ENCODE data around the gene ODF4.
"Not testable (repeated sequence)": the region's sequence is repeated elsewhere in the genome, so short reads cannot be mapped to it uniquely, and the experiment has no call there.

Gene ODF4

DNA sequence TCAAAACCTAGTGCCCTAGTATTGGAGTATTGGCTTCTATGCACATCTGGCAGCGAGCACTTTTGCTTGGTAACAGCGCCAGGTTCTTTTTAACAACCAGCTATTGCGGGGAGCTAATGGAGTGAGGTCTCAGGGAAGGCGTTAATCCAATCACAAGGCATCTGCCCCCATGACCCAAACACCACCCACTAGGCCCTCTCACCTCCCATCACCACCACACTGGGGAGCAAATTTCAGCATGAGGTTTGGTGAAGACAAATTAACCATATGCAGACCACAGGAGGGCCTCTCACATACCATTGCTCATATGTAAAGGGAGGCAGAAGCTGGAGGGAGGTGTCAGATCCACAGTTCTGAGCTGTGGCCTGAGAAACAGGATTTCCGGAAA, 893 bp upstream of the ODF4 start:
- no peak for ATAC-seq
- TF ChIP-seq PPARA (CRISPR knock-in tag; IDR thresholded peaks at IDR 0.05; ENCODE audit: borderline replicate concordance) (no peak), ZNF70 (CRISPR knock-in tag; IDR thresholded peaks at IDR 0.05) (no peak), SNAI2 (CRISPR knock-in tag; IDR thresholded peaks at IDR 0.05) (no peak), OSR1 (CRISPR knock-in tag; IDR thresholded peaks at IDR 0.05) (no peak), ZNF8 (CRISPR knock-in tag; IDR thresholded peaks at IDR 0.05) (no peak), GLIS3 (CRISPR knock-in tag; IDR thresholded peaks at IDR 0.05) (no peak)

DNA sequence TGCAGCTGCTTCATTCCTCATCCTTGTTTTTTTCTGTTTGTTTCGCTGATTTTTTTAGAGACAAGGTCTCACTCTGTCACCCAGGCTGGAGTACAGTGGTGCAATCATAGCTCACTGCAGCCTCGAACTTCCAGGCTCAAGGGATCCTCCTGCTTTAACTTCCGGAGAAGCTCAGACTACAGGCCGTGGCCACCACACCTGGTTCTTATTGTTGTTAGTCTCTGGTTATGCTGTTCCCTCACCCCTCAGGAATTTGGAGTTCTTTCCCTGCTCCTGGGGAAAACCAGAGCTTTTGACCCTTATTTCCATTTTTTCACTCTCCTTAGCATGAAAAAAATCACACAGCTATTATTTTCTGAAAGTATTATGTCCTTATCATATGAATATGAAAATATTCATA, 1.8 kb downstream of the ODF4 start:
- ATAC-seq: peak; percentile 45; the same call in 1 of the 3 replicates
- no peak for TF ChIP-seq ESRRG (CRISPR knock-in tag; IDR thresholded peaks at IDR 0.05)
- TF ChIP-seq ZFP3 (CRISPR knock-in tag; IDR thresholded peaks at IDR 0.05): no peak
- TF ChIP-seq CSDC2 (CRISPR knock-in tag; IDR thresholded peaks at IDR 0.05): no peak
- no peak for TF ChIP-seq RARB (CRISPR knock-in tag; IDR thresholded peaks at IDR 0.05)
- TF ChIP-seq, protein P1, sequence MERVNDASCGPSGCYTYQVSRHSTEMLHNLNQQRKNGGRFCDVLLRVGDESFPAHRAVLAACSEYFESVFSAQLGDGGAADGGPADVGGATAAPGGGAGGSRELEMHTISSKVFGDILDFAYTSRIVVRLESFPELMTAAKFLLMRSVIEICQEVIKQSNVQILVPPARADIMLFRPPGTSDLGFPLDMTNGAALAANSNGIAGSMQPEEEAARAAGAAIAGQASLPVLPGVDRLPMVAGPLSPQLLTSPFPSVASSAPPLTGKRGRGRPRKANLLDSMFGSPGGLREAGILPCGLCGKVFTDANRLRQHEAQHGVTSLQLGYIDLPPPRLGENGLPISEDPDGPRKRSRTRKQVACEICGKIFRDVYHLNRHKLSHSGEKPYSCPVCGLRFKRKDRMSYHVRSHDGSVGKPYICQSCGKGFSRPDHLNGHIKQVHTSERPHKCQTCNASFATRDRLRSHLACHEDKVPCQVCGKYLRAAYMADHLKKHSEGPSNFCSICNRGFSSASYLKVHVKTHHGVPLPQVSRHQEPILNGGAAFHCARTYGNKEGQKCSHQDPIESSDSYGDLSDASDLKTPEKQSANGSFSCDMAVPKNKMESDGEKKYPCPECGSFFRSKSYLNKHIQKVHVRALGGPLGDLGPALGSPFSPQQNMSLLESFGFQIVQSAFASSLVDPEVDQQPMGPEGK (CRISPR knock-in tag; IDR thresholded peaks at IDR 0.05; ENCODE audit: borderline replicate concordance): no peak
- no peak for TF ChIP-seq GLIS3 (CRISPR knock-in tag; IDR thresholded peaks at IDR 0.05)

DNA sequence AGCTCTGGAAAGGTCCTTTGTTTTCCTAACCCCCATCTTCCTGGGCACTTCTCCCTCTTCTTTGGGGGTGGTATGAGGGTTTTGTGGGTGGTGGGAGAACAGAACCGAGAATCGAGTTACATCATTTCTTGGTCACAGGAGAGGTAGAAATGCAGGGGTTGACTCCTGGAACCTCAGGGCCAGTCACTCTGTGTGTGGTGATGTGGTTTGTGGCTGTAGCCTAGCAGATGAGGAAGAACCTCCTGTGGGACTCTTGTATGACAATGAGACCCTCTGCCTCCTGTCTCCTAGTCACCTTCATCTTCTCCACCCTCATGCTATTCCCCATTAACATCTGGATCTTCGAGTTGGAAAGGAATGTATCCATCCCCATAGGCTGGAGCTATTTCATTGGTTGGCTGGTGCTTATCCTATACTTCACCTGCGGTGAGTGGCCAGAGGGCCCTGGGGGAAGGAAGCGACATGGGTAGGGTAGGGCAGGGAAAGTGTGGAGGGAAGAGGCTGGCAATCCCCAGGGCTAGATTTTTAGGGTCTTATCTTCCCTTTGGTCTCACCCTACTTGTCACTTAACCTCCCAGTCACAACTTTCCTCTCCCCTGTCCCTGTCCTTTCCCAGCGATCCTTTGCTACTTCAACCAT, 5.5 kb downstream of the ODF4 start:
- ATAC-seq: no peak

DNA sequence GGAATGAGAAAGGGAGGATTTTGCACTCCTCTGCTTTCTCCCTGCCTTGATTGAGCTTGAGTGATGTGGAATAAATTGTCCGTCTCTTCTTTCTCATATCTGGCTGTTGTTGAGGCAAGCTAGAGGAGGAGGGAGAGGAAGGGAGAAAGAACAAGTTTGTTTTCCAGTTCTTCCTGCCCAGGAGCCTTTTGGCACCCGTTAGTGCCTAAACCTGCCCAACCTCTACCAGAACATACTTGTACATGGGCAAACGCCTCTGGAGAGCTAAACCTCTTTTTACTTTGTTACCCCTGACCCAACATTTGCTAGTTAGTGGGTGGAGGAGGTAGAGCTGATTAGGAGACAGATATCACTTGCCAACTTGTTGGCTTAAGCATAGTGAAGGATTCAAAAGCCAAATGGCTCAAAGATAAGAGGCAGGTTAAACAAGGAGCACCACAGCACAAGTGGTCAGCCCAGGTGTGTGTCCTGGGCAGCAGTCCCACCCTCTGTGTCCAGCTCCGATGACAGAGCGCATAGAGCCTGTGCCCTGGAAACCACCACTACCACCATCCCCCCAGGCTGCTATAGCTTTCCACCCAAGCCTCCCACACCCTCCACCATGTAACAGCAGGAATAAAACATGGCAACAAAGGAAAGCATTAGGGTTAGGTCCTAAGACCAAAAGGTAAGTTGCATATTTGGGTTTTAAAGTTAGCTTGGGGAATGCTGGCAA, 6.5 kb downstream of the ODF4 start:
- ATAC-seq: no peak

More for the DNA sequence above, 5.5 kb downstream of the ODF4 start:
- no peak for TF ChIP-seq ISL1 (CRISPR knock-in tag; IDR thresholded peaks at IDR 0.05)
- no peak for TF ChIP-seq BACH2 (CRISPR knock-in tag; IDR thresholded peaks at IDR 0.05; ENCODE audit: borderline replicate concordance)
- TF ChIP-seq ZNF565 (CRISPR knock-in tag; conservative IDR thresholded peaks at IDR 0.05; ENCODE audit: low read depth): no peak
- TF ChIP-seq, protein P2, sequence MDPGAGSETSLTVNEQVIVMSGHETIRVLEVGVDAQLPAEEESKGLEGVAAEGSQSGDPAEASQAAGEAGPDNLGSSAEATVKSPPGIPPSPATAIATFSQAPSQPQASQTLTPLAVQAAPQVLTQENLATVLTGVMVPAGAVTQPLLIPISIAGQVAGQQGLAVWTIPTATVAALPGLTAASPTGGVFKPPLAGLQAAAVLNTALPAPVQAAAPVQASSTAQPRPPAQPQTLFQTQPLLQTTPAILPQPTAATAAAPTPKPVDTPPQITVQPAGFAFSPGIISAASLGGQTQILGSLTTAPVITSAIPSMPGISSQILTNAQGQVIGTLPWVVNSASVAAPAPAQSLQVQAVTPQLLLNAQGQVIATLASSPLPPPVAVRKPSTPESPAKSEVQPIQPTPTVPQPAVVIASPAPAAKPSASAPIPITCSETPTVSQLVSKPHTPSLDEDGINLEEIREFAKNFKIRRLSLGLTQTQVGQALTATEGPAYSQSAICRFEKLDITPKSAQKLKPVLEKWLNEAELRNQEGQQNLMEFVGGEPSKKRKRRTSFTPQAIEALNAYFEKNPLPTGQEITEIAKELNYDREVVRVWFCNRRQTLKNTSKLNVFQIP (CRISPR knock-in tag; IDR thresholded peaks at IDR 0.05; ENCODE audit: borderline replicate concordance, low read depth): no peak
- no peak for TF ChIP-seq TCF4 (CRISPR knock-in tag; IDR thresholded peaks at IDR 0.05; ENCODE audit: borderline replicate concordance)
- TF ChIP-seq ZNF8 (CRISPR knock-in tag; IDR thresholded peaks at IDR 0.05): no peak
- TF ChIP-seq, protein P3, sequence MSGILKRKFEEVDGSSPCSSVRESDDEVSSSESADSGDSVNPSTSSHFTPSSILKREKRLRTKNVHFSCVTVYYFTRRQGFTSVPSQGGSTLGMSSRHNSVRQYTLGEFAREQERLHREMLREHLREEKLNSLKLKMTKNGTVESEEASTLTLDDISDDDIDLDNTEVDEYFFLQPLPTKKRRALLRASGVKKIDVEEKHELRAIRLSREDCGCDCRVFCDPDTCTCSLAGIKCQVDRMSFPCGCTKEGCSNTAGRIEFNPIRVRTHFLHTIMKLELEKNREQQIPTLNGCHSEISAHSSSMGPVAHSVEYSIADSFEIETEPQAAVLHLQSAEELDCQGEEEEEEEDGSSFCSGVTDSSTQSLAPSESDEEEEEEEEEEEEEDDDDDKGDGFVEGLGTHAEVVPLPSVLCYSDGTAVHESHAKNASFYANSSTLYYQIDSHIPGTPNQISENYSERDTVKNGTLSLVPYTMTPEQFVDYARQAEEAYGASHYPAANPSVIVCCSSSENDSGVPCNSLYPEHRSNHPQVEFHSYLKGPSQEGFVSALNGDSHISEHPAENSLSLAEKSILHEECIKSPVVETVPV (CRISPR knock-in tag; IDR thresholded peaks at IDR 0.05): no peak
- no peak for TF ChIP-seq PPARA (CRISPR knock-in tag; IDR thresholded peaks at IDR 0.05; ENCODE audit: borderline replicate concordance)
- TF ChIP-seq RARB (CRISPR knock-in tag; IDR thresholded peaks at IDR 0.05): no peak
- no peak for TF ChIP-seq ZNF70 (CRISPR knock-in tag; IDR thresholded peaks at IDR 0.05)
- TF ChIP-seq GLIS3 (CRISPR knock-in tag; IDR thresholded peaks at IDR 0.05): no peak
- TF ChIP-seq, protein P1 (CRISPR knock-in tag; IDR thresholded peaks at IDR 0.05; ENCODE audit: borderline replicate concordance): no peak
- TF ChIP-seq ZFP30 (CRISPR knock-in tag; IDR thresholded peaks at IDR 0.05): no peak
- TF ChIP-seq OSR1 (CRISPR knock-in tag; IDR thresholded peaks at IDR 0.05): no peak
- TF ChIP-seq ZFP3 (CRISPR knock-in tag; IDR thresholded peaks at IDR 0.05): no peak

DNA sequence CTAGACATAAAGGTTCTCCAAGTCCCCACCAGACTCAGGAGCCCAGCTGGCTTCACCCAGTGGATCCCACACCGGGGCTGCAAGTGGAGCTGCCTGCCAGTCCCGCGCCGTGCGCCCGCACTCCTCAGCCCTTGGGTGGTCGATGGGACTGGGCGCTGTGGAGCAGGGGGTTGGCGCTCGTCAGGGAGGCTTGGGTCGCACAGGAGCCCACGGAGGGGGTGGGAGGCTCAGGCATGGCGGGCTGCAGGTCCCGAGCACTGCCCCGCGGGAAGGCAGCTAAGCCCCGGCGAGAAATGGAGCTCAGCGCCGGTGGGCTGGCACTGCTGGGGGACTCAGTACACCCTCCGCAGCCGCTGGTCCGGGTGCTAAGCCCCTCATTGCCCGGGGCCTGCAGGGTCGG, 7.4 kb downstream of the ODF4 start:
- ATAC-seq: not testable (repeated sequence)

More for the DNA sequence above, 6.5 kb downstream of the ODF4 start:
- no peak for TF ChIP-seq ISL1 (CRISPR knock-in tag; IDR thresholded peaks at IDR 0.05)
- no peak for TF ChIP-seq ZFP3 (CRISPR knock-in tag; IDR thresholded peaks at IDR 0.05)
- no peak for TF ChIP-seq ZFP30 (CRISPR knock-in tag; IDR thresholded peaks at IDR 0.05)
- no peak for TF ChIP-seq CSDC2 (CRISPR knock-in tag; IDR thresholded peaks at IDR 0.05)
- TF ChIP-seq ESRRG (CRISPR knock-in tag; IDR thresholded peaks at IDR 0.05): no peak
- no peak for TF ChIP-seq GLIS3 (CRISPR knock-in tag; IDR thresholded peaks at IDR 0.05)
- TF ChIP-seq, protein P2 (CRISPR knock-in tag; IDR thresholded peaks at IDR 0.05; ENCODE audit: borderline replicate concordance, low read depth): no peak
- TF ChIP-seq OSR1 (CRISPR knock-in tag; IDR thresholded peaks at IDR 0.05): no peak
- no peak for TF ChIP-seq ZC3H10 (CRISPR knock-in tag; IDR thresholded peaks at IDR 0.05)
- TF ChIP-seq, protein P1 (CRISPR knock-in tag; IDR thresholded peaks at IDR 0.05; ENCODE audit: borderline replicate concordance): no peak

Data from SK-N-SH treated with all-trans-retinoic acid at 6 μM for 48 hours (cell line).